ENCODE data around the gene ARHGAP42. TPM values are rescaled to one million over a fixed set of nuclear protein-coding genes. Genes with fewer than 3 reads are reported as not detected.

The ARHGAP42 gene
- polyA plus RNA-seq, 4 donors = 26.0 to 39.5 (median 26.4) TPM

- DNase-seq (ENCODE audit: low read depth in 4 of 4, low spot score in 3 of 4) = no peak
Measured at GRCh38 chr11:100791860-100792259, 104.8 kb downstream of the ARHGAP42 start.

GRCh38 chr11:100793525-100793924 lies 106.4 kb downstream of the ARHGAP42 start:
- no peak for DNase-seq (ENCODE audit: low read depth in 4 of 4, low spot score in 3 of 4)

GRCh38 chr11:100794446-100794845 lies 107.4 kb downstream of the ARHGAP42 start:
- DNase-seq (ENCODE audit: low read depth in 4 of 4, low spot score in 3 of 4) = no peak

- no peak for DNase-seq (ENCODE audit: low read depth in 4 of 4, low spot score in 3 of 4)
Measured at GRCh38 chr11:100799445-100799844, 112.4 kb downstream of the ARHGAP42 start.

GRCh38 chr11:100800202-100800601 lies 113.1 kb downstream of the ARHGAP42 start:
- DNase-seq (ENCODE audit: low read depth in 4 of 4, low spot score in 3 of 4) = no peak

GRCh38 chr11:100801225-100801999 lies 114.3 kb downstream of the ARHGAP42 start:
- no peak for DNase-seq (ENCODE audit: low read depth in 4 of 4, low spot score in 3 of 4)

GRCh38 chr11:100805506-100806199 lies 118.6 kb downstream of the ARHGAP42 start:
- DNase-seq (ENCODE audit: low read depth in 4 of 4, low spot score in 3 of 4) = no peak

- no peak for DNase-seq (ENCODE audit: low read depth in 4 of 4, low spot score in 3 of 4)
Measured at GRCh38 chr11:100806296-100806695, 119.2 kb downstream of the ARHGAP42 start.

- no peak for DNase-seq (ENCODE audit: low read depth in 4 of 4, low spot score in 3 of 4)
Measured at GRCh38 chr11:100808904-100809491, 121.9 kb downstream of the ARHGAP42 start.

GRCh38 chr11:100810146-100810545 lies 123.1 kb downstream of the ARHGAP42 start:
- no peak for DNase-seq (ENCODE audit: low read depth in 4 of 4, low spot score in 3 of 4)

- no peak for DNase-seq (ENCODE audit: low read depth in 4 of 4, low spot score in 3 of 4)
Measured at GRCh38 chr11:100810666-100811065, 123.6 kb downstream of the ARHGAP42 start.

- no peak for DNase-seq (ENCODE audit: low read depth in 4 of 4, low spot score in 3 of 4)
Measured at GRCh38 chr11:100812517-100812916, 125.4 kb downstream of the ARHGAP42 start.

- DNase-seq (ENCODE audit: low read depth in 4 of 4, low spot score in 3 of 4) = no peak
Measured at GRCh38 chr11:100815787-100816330, 128.8 kb downstream of the ARHGAP42 start.

GRCh38 chr11:100816823-100817222 lies 129.7 kb downstream of the ARHGAP42 start:
- no peak for DNase-seq (ENCODE audit: low read depth in 4 of 4, low spot score in 3 of 4)

GRCh38 chr11:100817620-100818019 lies 130.5 kb downstream of the ARHGAP42 start:
- no peak for DNase-seq (ENCODE audit: low read depth in 4 of 4, low spot score in 3 of 4)

GRCh38 chr11:100820621-100821020 lies 133.5 kb downstream of the ARHGAP42 start:
- DNase-seq (ENCODE audit: low read depth in 4 of 4, low spot score in 3 of 4) = no peak

- DNase-seq (ENCODE audit: low read depth in 4 of 4, low spot score in 3 of 4) = no peak
Measured at GRCh38 chr11:100821198-100821597, 134.1 kb downstream of the ARHGAP42 start.

- DNase-seq (ENCODE audit: low read depth in 4 of 4, low spot score in 3 of 4) = no peak
Measured at GRCh38 chr11:100823360-100823759, 136.3 kb downstream of the ARHGAP42 start.

GRCh38 chr11:100824041-100824809 lies 137.1 kb downstream of the ARHGAP42 start:
- DNase-seq (ENCODE audit: low read depth in 4 of 4, low spot score in 3 of 4) = no peak

- DNase-seq (ENCODE audit: low read depth in 4 of 4, low spot score in 3 of 4) = no peak
Measured at GRCh38 chr11:100825626-100826025, 138.5 kb downstream of the ARHGAP42 start.

Data from left renal pelvis (tissue), 4 donors.